COR-L47 (cell line): Measurements from ENCODE around the gene NRF1.

Experiments used
- DNase-seq: peaks from one replicate; lab custom pipeline; 2025; lab: John Stamatoyannopoulos, UW

The NRF1 gene

DNA sequence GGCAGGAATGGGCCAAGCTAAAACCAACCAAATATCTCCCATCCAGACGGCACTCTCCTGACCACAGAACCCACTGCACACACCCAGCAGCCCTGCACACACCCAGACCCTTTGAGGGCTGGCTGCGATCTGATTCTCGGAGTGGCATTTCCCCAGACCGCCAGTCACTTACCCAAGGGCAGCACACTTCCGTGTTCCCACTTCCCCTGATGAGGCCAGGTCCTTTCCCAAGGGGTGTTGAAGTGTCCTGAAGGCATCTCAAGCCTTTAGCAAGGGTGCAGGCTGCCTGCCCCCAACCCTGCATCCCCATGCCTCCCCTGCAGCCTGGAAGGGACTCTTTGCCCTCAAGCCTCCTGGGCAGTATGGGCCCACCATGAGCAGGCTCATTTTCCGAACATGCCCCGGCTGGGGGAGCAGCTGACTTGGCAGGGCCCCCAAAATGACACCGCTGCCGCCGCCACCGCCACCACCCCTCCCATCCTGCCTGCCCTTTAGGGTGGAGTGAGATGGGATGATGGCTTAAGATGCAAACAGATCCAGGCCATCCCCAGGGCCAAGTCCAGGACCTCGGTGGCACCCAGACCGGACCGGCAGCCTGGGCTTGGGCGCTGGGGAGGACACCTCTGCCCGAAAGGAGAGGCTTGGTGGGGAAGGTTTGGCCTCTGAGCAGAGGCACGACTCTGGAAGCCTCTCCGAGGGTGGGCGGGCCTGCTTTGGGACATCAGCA lies 159.8 kb downstream of the NRF1 start:
- no peak for DNase-seq

GRCh38 chr7:129771928-129772479 lies 160.5 kb downstream of the NRF1 start:
- no peak for DNase-seq

DNA sequence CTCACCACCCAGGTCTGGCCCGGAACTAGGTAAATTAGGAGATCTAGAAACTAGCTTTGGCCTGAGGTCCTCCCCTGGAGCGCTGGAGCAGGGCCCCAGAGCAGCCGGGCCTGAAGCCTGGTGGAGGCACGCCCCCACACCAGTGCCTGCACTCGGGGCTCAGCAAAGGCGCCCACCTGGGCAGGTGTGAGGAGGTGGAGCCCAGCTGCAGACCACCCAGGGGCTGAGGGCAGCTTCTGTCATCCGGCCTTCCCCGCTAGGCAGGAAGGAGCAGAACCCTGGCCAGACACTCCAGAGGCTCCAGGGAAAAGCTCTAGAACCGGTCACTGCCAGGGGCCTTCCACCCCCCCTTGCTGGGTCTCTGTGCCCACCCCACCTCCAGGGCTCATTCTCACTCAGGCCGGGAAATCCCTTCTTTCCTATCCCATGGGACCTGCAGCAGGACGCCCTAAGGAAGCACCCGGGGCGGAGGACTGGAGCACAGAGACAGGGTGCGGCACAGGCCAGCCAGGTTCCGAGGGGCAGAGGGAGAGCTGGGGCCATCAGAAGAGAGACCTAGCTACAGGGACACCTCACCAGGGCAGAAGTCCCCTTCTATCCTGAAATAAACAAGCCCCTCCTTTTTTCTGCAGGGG lies 161.2 kb downstream of the NRF1 start:
- DNase-seq, result no peak

GRCh38 chr7:129773328-129773731 lies 161.8 kb downstream of the NRF1 start:
- DNase-seq, result no peak

DNA sequence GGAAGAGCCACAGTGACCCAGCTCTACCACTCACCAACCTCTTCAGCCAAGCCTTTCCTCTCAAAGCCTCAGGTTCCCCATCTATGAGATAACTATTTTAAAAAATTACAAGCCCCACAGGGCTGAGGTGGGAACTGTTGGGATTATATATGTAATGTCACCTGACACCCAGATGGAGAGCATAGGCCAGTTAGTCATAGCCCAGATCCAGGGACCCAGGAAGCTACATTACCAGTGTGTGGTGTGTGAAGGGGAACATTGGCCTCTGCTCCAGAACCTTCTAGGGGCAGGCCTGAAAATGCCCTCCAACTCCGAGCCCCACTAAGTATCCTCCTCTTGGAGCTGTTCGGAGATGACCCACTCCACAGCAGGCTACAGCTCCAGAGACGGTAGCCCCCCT lies 162.4 kb downstream of the NRF1 start:
- DNase-seq, result no peak

- DNase-seq, result no peak
These were observed 162.8 kb downstream of the NRF1 start for GRCh38 chr7:129774359-129774758.

GRCh38 chr7:129774871-129775694 lies 163.6 kb downstream of the NRF1 start:
- no peak for DNase-seq

DNA sequence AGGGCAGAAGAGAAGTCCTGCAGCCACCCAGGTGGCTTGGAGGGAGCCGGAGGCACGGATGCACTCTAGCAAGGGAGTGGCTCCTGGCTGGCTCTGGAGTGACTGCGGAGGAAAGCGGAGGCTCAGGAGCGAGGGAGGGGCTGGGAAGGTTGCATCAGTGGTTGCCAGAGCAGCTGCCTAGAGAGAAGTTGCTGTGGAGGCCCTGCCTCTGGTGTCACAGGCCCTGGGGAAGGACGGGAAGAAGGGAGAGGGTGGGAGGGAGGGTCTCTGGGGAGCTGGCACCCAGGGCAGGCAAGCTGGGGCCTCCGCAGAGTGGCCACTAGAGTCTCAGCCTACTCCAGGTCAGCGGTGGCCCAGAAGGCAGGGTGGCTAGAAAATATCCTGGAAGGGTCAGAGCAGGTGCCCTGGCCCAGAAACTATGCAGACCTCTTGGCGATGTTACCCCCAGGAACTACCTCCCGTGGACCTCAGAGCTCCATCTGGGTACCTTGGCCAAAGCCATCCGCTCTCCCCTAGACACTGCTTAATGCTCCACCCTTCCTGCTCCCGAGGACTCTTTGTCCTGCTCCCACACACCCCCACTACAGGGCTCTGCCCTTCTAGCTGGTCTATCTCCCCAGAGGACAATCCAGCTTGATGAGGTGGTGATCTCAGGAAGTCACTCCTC lies 164.3 kb downstream of the NRF1 start:
- no peak for DNase-seq

- DNase-seq, result no peak
These were observed 164.8 kb downstream of the NRF1 start for GRCh38 chr7:129776362-129776722.

DNA sequence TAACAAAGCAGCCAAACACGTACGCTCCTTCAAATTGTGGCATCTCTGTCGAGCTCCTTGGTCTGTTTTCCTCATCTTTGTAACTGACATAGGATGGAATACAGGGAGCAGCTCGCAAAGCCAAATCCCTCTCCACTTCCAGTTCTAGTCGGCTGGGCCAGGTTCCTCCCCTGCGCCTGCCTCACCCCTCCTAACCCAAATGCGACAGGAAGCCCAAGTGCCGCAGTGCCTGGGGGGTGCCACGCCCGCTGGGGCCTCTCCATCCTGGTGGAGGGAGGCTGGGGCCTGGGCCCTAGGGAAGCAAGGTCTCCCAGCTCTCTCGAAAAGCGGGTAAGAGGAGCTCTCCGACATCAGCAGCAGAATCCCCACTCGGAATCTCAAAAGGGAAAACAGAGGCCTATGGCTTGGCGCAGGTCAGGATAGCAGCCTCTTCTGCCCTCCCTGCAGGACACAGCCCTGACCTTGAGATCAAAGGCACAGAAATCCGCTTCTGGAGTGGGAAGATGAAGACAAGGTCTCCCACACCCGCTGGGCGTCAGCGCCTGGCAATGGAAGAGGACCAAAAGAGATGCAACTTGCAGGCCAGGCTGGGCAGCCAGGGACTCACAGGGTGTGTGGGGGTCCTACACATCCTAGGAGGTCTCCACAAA lies 165.8 kb downstream of the NRF1 start:
- DNase-seq, result no peak

- DNase-seq, result no peak
These were observed 166.7 kb downstream of the NRF1 start for GRCh38 chr7:129777993-129778769.

DNA sequence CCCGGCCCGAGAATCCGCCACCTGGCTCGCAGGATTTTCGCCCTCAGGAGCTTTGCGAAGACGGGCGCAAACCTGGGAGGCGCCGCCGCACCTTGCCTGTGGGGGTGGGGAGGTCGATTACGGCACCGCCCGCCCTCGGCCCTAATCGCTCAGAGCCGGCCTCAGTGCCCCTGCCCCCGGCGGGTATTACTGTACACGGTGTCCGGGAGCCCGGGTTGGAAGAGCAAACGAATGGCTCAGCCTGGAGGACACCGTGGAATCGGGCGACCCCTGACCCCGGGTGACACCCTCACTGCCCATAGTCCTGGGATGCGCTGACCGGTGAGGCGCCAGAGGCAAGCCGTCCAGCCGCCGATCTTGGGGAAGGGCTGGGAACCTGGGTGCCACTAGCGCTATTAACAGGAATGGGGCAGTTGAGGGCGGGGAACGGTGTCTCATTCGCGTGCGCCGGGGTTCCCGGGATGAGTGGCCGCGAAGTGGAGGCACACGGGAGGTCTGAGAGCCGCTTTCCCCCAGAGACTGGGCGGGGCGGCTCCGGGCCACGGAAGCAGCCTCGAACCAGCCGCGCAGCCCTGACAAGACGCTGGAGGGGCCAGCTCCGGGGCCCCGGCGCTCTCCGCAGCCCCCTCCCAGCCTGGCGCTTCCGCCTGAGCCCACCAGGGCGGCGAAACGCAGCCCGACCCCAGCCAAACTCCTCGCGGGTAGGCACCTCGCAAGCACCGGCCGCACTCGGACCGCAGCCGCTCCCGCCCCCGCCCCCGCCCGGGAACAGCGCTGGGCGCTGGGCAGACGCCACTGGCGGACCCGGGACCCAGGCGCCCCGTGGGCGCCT lies 167.5 kb downstream of the NRF1 start:
- peak; percentile 24 for DNase-seq

DNA sequence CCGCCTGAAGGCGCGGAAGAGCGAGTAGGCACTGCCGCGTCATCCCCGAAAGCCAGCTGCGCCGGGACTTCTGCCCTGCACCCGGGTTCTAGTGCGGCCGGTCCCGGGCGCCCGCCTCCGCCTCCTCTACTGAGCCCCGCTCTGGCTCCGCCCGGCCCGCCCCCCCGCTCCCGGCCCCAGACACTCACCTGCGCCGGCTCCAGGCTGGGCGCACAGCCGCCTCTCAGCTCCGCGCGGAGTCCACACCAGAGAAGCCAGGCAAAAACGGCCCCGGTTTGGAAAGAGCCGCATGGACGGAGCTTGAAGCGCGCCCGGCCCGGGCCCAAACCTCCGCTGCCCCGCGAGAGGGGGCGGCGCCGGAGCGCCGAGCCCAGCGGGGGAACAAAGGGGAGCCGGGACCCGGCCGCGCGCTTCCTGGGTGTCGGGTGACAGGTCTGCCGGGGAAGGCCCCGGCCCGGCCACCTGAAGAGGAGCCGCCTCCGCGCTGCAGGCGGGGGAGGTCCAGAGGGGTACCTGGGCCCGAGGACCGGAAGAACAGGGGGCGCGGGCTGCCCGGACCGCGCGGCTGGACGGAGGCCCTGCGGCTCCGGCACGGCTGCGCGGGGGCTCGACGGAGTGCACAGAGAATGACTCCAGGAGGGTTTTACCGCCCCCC lies 168.2 kb downstream of the NRF1 start:
- DNase-seq, result no peak

- DNase-seq, result peak; percentile 88
These were observed 168.9 kb downstream of the NRF1 start for GRCh38 chr7:129780257-129780973.

- peak; percentile 24 for DNase-seq
These were observed 169.7 kb downstream of the NRF1 start for GRCh38 chr7:129780974-129781927.

- DNase-seq, result no peak
These were observed 170.7 kb downstream of the NRF1 start for GRCh38 chr7:129781928-129782817.
